Glutamatergic neuron (in vitro differentiated cells): ENCODE results near the gene EIF1AD. TPM values are rescaled to one million over a fixed set of nuclear protein-coding genes. Genes with fewer than 3 reads are reported as not detected.

Source experiments
- DNase-seq: peaks from one replicate; pipeline ENCODE4 v3.0.0; 2022
- H3K27ac Mint-ChIP-seq: one replicate; pipeline ENCODE4 v1.8.0; 2020; ENCODE audit warnings: mild to moderate bottlenecking, mixed read lengths, inconsistent platforms; ENCODE audit not compliant: unreplicated experiment
- H3K27me3 Mint-ChIP-seq: one replicate; pipeline ENCODE4 v1.8.0; 2020; ENCODE audit warnings: mild to moderate bottlenecking, moderate library complexity, mixed read lengths, inconsistent platforms; ENCODE audit not compliant: unreplicated experiment
- H3K36me3 Mint-ChIP-seq: one replicate; pipeline ENCODE4 v1.8.0; 2020; ENCODE audit warnings: mild to moderate bottlenecking, mixed read lengths, inconsistent platforms; ENCODE audit not compliant: unreplicated experiment
- H3K4me1 Mint-ChIP-seq: one replicate; pipeline ENCODE4 v1.8.0; 2020; ENCODE audit warnings: mild to moderate bottlenecking, low read depth, mixed read lengths, inconsistent platforms; ENCODE audit not compliant: unreplicated experiment
- H3K4me3 Mint-ChIP-seq: one replicate; pipeline ENCODE4 v1.8.0; 2020; ENCODE audit warnings: mild to moderate bottlenecking, mixed read lengths, inconsistent platforms; ENCODE audit not compliant: unreplicated experiment
- H3K9me3 Mint-ChIP-seq: one replicate; pipeline ENCODE4 v1.8.0; 2020; ENCODE audit warnings: mild to moderate bottlenecking, moderate library complexity, mixed read lengths, inconsistent platforms; ENCODE audit not compliant: unreplicated experiment
- CTCF ChIP-seq: fragments of 200-600 bp; sonication (generic); IDR thresholded peaks from one replicate; pipeline ENCODE4 v1.5.0; 2021; ENCODE audit not compliant: partially characterized antibody, unreplicated experiment
- total RNA-seq: library from RNA; stranded (reverse); fragmentation: NEBNext Ultra II Directional; extraction: Animal tissue kit (Norgen Biotek cat#: 25700); gene quantifications from one replicate; pipeline ENCODE4 v1.2.1, GENCODE V29; 2021; ENCODE audit not compliant: unreplicated experiment

Gene EIF1AD
- total RNA-seq, 1 donor from 2014 or later = 37.6 TPM

GRCh38 chr11:65983589-65983987 lies 18.4 kb downstream of the EIF1AD start:
- TF ChIP-seq CTCF = no peak
- no peak overlapping the region for H3K4me3 Mint-ChIP-seq
- no peaks in the 10 kb centered on the region for H3K36me3 Mint-ChIP-seq
- no peak overlapping the region for H3K27ac Mint-ChIP-seq
- no peaks in the 10 kb centered on the region for H3K9me3 Mint-ChIP-seq
- no peak for DNase-seq
- H3K4me1 Mint-ChIP-seq = no peaks in the 10 kb centered on the region
- no peaks in the 10 kb centered on the region for H3K27me3 Mint-ChIP-seq

GRCh38 chr11:65982824-65983588 lies 19.0 kb downstream of the EIF1AD start:
- no peak for TF ChIP-seq CTCF
- DNase-seq = no peak
- H3K4me1 Mint-ChIP-seq = no peaks in the 10 kb centered on the region
- no peaks in the 10 kb centered on the region for H3K36me3 Mint-ChIP-seq
- H3K9me3 Mint-ChIP-seq = no peaks in the 10 kb centered on the region
- no peak overlapping the region for H3K27ac Mint-ChIP-seq
- H3K27me3 Mint-ChIP-seq = no peaks in the 10 kb centered on the region
- no peak overlapping the region for H3K4me3 Mint-ChIP-seq

- Mint-ChIP-seq H3K27ac (no peak overlapping the region), H3K4me3 (no peak overlapping the region), H3K36me3 (no peaks in the 10 kb centered on the region), H3K27me3 (no peaks in the 10 kb centered on the region), H3K9me3 (no peaks in the 10 kb centered on the region), H3K4me1 (no peaks in the 10 kb centered on the region)
- no peak for TF ChIP-seq CTCF
- no peak for DNase-seq
Measured at GRCh38 chr11:65981972-65982823, 19.8 kb downstream of the EIF1AD start.

- H3K27me3 Mint-ChIP-seq = no peaks in the 10 kb centered on the region
- no peak overlapping the region for H3K27ac Mint-ChIP-seq
- H3K4me3 Mint-ChIP-seq = no peak overlapping the region
- no peak for DNase-seq
- H3K9me3 Mint-ChIP-seq = no peaks in the 10 kb centered on the region
- no peaks in the 10 kb centered on the region for H3K36me3 Mint-ChIP-seq
- no peak for TF ChIP-seq CTCF
- H3K4me1 Mint-ChIP-seq = no peaks in the 10 kb centered on the region
Measured at GRCh38 chr11:65981101-65981740, 20.7 kb downstream of the EIF1AD start.
